Measurements from ENCODE around the gene ZNF473.

DNA sequence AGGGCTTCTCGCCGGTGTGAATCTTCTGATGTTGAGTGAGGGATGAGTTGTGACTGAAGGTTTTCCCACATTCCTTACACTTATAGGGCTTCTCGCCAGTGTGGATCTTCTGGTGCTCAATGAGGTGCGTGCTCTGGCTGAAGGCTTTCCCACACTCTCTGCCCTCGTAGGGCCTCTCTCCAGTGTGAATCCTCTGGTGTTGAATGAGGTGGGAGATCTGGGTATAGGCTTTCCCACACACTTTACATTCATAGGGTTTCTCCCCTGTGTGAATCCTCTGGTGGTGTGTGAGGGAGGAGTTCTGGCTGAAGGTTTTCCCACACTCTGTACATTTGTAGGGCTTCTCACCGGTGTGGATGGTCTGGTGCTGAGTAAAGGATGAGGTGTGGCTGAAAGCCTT lies 33.2 kb downstream of the ZNF473 start:
- TF ChIP-seq, protein P1, sequence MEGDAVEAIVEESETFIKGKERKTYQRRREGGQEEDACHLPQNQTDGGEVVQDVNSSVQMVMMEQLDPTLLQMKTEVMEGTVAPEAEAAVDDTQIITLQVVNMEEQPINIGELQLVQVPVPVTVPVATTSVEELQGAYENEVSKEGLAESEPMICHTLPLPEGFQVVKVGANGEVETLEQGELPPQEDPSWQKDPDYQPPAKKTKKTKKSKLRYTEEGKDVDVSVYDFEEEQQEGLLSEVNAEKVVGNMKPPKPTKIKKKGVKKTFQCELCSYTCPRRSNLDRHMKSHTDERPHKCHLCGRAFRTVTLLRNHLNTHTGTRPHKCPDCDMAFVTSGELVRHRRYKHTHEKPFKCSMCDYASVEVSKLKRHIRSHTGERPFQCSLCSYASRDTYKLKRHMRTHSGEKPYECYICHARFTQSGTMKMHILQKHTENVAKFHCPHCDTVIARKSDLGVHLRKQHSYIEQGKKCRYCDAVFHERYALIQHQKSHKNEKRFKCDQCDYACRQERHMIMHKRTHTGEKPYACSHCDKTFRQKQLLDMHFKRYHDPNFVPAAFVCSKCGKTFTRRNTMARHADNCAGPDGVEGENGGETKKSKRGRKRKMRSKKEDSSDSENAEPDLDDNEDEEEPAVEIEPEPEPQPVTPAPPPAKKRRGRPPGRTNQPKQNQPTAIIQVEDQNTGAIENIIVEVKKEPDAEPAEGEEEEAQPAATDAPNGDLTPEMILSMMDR (CRISPR knock-in tag; IDR thresholded peaks at IDR 0.05): no peak
- TF ChIP-seq, protein P2, sequence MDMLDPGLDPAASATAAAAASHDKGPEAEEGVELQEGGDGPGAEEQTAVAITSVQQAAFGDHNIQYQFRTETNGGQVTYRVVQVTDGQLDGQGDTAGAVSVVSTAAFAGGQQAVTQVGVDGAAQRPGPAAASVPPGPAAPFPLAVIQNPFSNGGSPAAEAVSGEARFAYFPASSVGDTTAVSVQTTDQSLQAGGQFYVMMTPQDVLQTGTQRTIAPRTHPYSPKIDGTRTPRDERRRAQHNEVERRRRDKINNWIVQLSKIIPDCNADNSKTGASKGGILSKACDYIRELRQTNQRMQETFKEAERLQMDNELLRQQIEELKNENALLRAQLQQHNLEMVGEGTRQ (IDR thresholded peaks at IDR 0.05; ENCODE audit: low read depth, low read length): no peak
- TF ChIP-seq, protein P2 (CRISPR knock-in tag; IDR thresholded peaks at IDR 0.05; ENCODE audit: borderline replicate concordance): no peak
- TF ChIP-seq POLR2A (IDR thresholded peaks at IDR 0.05; ENCODE audit: insufficient read depth in 1 of 2, low read depth in 2 of 2, low read length in 2 of 2): no peak
- no peak for TF ChIP-seq SRF (IDR thresholded peaks at IDR 0.05; ENCODE audit: low read depth, low read length)
- TF ChIP-seq, protein P3, sequence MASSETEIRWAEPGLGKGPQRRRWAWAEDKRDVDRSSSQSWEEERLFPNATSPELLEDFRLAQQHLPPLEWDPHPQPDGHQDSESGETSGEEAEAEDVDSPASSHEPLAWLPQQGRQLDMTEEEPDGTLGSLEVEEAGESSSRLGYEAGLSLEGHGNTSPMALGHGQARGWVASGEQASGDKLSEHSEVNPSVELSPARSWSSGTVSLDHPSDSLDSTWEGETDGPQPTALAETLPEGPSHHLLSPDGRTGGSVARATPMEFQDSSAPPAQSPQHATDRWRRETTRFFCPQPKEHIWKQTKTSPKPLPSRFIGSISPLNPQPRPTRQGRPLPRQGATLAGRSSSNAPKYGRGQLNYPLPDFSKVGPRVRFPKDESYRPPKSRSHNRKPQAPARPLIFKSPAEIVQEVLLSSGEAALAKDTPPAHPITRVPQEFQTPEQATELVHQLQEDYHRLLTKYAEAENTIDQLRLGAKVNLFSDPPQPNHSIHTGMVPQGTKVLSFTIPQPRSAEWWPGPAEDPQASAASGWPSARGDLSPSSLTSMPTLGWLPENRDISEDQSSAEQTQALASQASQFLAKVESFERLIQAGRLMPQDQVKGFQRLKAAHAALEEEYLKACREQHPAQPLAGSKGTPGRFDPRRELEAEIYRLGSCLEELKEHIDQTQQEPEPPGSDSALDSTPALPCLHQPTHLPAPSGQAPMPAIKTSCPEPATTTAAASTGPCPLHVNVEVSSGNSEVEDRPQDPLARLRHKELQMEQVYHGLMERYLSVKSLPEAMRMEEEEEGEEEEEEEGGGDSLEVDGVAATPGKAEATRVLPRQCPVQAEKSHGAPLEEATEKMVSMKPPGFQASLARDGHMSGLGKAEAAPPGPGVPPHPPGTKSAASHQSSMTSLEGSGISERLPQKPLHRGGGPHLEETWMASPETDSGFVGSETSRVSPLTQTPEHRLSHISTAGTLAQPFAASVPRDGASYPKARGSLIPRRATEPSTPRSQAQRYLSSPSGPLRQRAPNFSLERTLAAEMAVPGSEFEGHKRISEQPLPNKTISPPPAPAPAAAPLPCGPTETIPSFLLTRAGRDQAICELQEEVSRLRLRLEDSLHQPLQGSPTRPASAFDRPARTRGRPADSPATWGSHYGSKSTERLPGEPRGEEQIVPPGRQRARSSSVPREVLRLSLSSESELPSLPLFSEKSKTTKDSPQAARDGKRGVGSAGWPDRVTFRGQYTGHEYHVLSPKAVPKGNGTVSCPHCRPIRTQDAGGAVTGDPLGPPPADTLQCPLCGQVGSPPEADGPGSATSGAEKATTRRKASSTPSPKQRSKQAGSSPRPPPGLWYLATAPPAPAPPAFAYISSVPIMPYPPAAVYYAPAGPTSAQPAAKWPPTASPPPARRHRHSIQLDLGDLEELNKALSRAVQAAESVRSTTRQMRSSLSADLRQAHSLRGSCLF (CRISPR knock-in tag; IDR thresholded peaks at IDR 0.05; ENCODE audit: borderline replicate concordance): no peak
- no peak for TF ChIP-seq NR2C2 (CRISPR knock-in tag; IDR thresholded peaks at IDR 0.05; ENCODE audit: borderline replicate concordance)
- TF ChIP-seq SIN3B (IDR thresholded peaks at IDR 0.05; ENCODE audit: low read length): no peak
- no peak for TF ChIP-seq AGO2 (optimal IDR thresholded peaks at IDR 0.05; ENCODE audit: low read depth, low read length)
- TF ChIP-seq ELF1 (CRISPR knock-in tag; IDR thresholded peaks at IDR 0.05): no peak
- TF ChIP-seq EZH2 (conservative IDR thresholded peaks at IDR 0.05; ENCODE audit: low read depth, low read length): no peak
- TF ChIP-seq, protein P4, sequence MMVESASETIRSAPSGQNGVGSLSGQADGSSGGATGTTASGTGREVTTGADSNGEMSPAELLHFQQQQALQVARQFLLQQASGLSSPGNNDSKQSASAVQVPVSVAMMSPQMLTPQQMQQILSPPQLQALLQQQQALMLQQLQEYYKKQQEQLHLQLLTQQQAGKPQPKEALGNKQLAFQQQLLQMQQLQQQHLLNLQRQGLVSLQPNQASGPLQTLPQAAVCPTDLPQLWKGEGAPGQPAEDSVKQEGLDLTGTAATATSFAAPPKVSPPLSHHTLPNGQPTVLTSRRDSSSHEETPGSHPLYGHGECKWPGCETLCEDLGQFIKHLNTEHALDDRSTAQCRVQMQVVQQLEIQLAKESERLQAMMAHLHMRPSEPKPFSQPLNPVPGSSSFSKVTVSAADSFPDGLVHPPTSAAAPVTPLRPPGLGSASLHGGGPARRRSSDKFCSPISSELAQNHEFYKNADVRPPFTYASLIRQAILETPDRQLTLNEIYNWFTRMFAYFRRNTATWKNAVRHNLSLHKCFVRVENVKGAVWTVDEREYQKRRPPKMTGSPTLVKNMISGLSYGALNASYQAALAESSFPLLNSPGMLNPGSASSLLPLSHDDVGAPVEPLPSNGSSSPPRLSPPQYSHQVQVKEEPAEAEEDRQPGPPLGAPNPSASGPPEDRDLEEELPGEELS (CRISPR knock-in tag; IDR thresholded peaks at IDR 0.05): no peak
- TF ChIP-seq HDAC1 (CRISPR knock-in tag; IDR thresholded peaks at IDR 0.05): no peak
- no peak for TF ChIP-seq MEIS1 (CRISPR knock-in tag; IDR thresholded peaks at IDR 0.05; ENCODE audit: borderline replicate concordance)
